ENCODE measurements around the gene MMP11. TPM values are rescaled to one million over a fixed set of nuclear protein-coding genes. Genes with fewer than 3 reads are reported as not detected.
"Not testable (repeated sequence)": the region's sequence is repeated elsewhere in the genome, so short reads cannot be mapped to it uniquely, and the experiment has no call there.

MMP11 gene
- total RNA-seq: 17.9 and 21.2 TPM in 2 replicates

DNA sequence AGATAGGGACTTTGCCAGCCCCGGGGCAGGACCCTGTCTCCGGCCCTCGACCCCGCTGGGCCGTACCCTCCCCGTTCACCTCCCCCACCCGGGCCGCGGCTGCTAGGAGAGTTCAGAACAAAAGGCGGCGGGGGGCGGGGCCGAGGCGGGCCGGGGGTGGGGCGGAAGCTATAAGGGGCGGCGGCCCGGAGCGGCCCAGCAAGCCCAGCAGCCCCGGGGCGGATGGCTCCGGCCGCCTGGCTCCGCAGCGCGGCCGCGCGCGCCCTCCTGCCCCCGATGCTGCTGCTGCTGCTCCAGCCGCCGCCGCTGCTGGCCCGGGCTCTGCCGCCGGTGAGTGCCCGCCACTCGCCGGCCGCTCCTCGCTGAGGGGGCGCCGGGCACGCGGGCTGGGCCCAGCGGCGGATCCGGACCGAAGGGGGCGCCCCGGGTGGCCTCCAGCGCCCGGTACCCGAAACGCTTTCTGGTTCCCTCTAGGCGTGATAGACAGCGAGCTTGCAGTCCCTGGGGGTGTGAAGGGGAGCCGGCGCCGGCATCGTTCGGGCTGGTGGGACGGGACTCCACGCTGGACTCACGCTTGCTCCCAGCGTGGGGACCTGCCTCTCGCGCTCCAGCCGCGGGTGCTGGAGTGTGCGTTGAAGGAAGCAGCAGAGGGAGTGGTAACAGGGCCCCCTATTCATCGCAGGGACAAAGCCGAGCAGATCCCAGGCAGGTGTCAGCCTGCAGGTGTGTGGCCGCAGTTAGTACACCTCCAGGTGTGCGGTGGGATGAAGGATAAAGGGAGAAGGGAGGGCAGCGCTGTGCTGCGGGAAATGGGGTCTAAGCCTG lies at the start of gene MMP11:
Gene MMP11 (plus strand): TSS at position 201 of the 825 bp plus-strand sequence. CDS start 22 bp downstream, at position 223.
- no peak for DNase-seq (ENCODE audit: extremely low read depth, low read depth, low spot score)

- DNase-seq (ENCODE audit: extremely low read depth, low read depth, low spot score): not testable (repeated sequence)
These were observed 44.5 kb upstream of the MMP11 start for GRCh38 chr22:23728108-23728507.

- DNase-seq (ENCODE audit: extremely low read depth, low read depth, low spot score): no peak
These were observed 35.0 kb upstream of the MMP11 start for GRCh38 chr22:23737696-23738095.

DNA sequence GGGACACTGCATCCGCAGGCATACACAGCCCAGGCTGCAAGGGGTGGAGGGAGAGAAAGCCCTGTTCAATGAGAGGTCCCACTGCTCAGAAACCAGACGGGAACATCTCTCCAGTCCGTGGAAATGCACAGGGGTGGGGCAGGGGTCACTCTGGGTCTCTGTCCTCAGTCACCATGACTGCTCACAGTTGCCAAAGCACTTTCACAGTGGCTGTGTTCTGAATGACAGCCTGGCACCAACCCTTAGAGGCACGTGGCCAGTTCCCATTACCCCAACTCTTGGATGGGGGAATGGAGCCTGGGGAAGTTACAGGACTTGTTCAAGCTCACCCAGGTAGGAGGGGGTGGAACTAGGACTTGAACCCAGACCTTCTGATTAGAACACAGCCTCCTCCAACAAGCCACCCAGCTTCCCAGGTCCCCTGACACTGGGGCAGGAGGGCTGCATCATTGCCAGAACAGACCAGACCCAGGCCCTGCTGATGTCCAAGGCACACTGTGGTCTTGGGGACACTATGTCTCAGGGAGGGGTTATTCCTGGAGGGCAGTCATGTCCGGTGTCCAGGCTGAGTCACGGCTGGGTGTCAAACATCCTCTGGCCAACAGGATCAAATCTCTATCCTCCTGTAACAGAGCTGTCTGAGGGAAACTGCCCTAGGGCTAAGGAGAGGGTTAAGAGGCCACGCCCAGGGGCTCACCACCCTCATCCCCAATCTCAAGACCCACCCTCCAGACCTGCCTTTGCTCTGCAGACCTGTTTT lies 30.0 kb upstream of the MMP11 start:
- no peak for DNase-seq (ENCODE audit: extremely low read depth, low read depth, low spot score)

- DNase-seq (ENCODE audit: extremely low read depth, low read depth, low spot score): no peak
These were observed 29.3 kb upstream of the MMP11 start for GRCh38 chr22:23743303-23743705.

DNA sequence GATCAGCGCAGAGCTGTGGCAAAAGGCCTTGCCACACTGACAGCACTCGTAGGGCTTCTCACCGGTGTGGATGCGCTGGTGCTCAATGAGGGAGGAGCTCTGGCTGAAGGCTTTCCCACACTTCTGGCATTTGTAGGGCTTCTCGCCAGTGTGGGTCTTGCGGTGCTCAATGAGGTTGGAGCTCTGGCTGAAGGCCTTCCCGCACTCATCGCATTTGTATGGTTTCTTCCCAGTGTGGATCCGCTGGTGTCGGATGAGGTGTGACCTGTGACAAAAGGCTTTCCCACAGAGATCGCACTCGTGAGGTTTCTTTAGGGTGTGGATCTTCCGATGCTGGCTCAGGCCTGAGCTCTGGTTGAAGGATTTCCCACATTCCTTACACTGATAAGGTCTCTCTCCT lies 28.6 kb upstream of the MMP11 start:
- DNase-seq (ENCODE audit: extremely low read depth, low read depth, low spot score): no peak

DNA sequence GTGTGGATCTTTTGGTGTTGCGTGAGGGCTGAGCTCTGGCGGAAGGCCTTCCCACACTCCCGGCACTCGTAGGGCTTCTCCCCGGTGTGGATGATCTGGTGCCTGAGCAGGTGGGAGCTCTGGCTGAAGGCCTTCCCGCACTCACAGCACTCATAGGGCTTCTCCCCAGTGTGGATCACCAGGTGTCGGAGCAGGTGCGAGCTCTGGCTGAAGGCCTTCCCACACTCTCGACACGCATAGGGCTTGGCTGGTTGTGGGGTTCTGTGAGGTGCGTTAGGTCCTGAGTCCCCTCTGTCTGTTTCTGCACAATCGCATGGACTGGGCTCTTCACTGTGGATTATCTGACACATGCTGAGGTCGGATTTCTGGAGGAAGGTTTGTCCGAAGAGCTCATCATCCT lies 28.2 kb upstream of the MMP11 start:
- DNase-seq (ENCODE audit: extremely low read depth, low read depth, low spot score): no peak

DNA sequence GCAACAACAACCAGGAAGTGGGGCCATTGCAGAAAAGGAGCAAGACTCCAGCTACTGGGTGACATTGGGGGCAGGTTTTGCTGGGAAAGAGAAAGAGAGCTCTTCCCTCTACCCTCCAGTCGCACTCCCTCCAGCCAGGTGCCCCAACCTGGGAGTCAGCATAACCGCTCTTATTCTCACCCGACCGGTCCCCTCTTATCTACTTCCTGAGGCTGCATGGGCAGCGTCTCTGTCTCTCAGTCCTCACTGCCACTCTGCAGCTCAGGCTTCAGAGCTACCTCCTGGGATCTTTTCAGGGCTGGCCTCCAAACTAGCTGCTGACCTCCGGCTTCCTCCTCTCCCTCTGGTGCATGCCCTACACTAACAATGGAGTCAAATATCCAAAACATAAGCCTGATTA lies 26.9 kb upstream of the MMP11 start:
- DNase-seq (ENCODE audit: extremely low read depth, low read depth, low spot score): no peak

- DNase-seq (ENCODE audit: extremely low read depth, low read depth, low spot score): no peak
These were observed 22.8 kb upstream of the MMP11 start for GRCh38 chr22:23749841-23750301.

DNA sequence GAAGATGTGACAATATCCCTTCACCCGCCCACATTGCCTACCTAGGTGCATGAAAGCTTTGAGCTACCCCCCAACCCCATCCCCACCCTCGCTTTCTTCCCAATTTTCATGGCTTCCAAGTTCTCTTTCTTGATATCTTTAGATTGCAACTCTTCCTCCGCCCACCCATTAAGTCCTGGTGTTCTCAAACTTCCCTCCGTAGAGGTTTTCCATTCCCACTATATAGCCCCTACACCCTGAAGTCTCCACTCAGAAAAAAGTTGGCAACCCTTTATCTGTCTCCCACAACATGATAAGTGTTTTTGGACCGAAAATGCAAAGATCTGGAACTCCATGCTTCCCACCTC lies 22.3 kb upstream of the MMP11 start:
- no peak for DNase-seq (ENCODE audit: extremely low read depth, low read depth, low spot score)

DNA sequence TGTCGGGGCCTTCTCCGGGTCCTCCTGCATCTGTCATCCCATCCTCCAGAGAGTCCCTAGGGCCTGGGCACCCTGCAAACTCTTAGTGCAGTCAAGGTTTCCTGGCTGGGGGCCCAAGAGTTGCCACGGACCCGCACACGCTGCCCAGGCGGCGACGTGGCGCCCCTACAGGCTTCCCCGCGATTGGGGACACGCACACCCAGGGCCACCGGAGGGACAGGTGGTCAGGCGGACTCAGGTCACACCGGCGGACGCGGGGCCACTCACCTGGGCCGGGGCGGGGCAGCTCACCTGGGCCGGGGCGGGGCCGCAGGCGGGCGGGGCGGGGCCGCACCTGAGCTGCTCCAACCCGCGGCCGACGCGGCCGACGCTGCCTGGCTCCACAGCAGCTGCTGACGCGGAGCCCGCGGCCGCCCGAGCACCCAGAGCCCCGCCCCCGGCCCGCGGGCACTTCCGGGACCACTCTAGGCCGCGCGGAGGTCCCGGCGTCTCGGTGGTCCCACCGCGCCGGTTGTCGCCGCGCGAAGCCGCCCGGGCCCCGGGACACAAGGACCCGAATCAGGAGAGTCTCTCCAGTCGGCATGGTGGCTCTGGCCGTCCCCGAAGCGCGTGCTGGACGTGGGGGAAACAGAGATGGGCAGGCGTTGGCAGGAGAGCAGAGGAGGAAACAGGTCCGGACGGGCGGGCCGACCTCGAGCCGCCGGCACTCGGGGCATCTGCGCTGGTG lies 21.8 kb upstream of the MMP11 start, which contains the start of gene ZNF70:
Gene ZNF70 (minus strand): TSS at position 399 of the 727 bp plus-strand sequence. CDS start 5,972 bp downstream, outside the sequence.
- no peak for DNase-seq (ENCODE audit: extremely low read depth, low read depth, low spot score)

DNA sequence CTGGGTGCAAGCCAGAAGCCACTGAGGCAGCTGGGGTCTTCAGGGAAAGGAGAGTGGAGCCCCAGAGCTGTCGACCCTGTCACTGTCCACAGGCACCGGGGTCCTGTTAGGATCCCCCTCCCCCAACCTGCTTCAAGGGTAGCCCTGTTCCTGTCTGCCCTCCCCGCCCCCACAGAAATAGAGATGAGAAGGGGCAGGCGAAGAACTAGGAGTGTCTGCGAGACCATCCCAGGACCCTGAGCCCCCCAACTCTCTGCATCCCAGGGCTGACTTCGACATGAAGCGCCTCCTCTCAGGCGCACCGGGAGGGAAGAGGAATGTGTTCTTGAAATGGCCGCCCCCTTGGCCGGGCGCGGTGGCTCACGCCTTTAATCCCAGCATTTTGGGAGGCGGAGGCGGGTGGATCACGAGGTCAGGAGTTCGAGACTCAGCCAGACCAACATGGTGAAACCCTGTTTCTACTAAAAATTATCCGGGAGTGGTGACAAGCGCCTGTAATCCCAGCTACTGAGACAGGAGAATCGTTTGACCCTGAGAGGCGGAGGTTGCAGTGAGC lies 21.1 kb upstream of the MMP11 start:
- no peak for DNase-seq (ENCODE audit: extremely low read depth, low read depth, low spot score)

- DNase-seq (ENCODE audit: extremely low read depth, low read depth, low spot score): no peak
These were observed 20.5 kb upstream of the MMP11 start for GRCh38 chr22:23752090-23752691.

- no peak for DNase-seq (ENCODE audit: extremely low read depth, low read depth, low spot score)
These were observed 19.9 kb upstream of the MMP11 start for GRCh38 chr22:23752750-23753149.

GRCh38 chr22:23753385-23753784 lies 19.3 kb upstream of the MMP11 start:
- no peak for DNase-seq (ENCODE audit: extremely low read depth, low read depth, low spot score)

DNA sequence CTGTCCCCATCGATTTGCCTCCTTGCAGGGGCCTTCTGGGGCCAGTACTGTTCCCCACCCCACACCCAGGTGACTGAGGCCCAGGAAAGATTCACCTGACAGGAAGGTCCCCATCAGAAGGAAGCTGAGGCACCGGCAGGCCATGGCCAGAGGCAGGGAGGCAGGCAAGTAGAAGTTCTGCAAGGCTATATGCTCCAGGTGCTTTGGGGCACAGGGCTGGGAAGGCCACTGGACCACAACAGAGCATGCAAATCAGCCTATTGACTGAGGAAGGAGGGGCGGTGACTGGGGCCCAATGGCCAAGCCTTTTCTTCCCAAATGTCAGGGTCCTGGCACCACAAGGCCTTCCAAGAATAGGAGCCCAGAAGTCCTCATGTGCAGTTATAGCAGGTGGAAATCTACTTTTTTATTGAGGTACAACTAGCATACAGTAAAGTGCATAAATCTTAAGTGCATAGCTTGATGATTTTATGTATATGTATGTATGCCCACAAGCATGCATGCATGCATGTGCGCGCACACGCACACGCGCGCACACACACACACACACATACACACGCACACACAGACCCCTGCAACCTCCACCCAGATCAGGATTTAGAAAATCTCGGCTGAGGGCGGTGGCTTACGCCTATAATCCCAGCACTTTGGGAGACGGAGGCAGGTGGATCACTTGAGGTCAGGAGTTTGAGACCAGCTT lies 18.3 kb upstream of the MMP11 start, which contains the start of gene VPREB3:
Gene VPREB3 (minus strand): TSS at position 206 of the 700 bp plus-strand sequence. CDS start 62 bp downstream, at position 144.
- DNase-seq (ENCODE audit: extremely low read depth, low read depth, low spot score): no peak

DNA sequence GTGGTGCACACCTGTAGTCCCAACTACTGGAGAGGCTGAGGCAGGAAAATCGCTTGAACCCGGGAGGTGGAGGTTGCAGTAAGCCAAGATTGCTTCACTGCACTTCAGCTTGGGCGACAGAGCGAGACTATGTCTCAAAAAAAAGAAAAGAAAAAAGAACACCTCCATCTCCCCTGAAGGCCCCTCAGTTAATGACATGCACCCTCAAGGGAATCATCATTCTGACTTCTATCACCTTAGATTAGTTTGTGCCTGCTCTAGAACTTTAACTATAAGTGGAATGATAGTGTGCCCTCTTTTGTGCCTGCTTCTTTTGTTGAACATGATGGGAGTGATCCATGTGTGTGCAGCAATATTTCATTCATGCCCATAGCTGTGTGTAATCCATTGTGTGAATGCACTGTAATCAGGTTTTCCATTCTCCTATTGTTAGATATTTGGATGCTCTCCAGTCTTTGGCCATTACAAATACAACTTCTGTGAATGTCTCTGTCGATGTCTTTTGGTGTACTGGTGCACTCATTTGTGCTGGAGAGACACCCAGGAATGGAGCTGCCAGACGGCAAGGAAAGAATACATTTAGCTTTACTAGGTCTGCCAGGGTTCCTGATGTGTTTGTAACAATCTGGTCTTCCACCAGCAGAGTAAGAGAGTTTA lies 17.5 kb upstream of the MMP11 start:
- DNase-seq (ENCODE audit: extremely low read depth, low read depth, low spot score): no peak

DNA sequence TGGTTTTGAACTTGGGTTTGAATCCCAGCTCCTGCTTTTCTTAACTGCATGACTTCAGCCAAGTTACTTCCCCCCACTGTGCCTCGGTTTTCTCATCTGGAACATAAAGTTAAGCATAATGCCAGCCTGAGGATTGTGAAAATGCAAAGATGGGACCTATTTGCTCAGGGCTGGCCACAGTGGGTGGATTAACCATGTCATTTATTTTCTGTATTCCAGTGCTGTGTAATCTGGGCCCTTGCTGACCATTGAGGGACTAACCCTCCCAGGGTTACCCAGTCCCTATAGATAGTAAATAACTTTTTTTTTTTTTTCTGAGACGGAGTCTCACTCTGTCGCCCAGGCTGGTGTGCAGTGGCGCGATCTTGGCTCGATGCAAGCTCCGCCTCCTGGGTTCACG lies 16.9 kb upstream of the MMP11 start:
- DNase-seq (ENCODE audit: extremely low read depth, low read depth, low spot score): no peak

GRCh38 chr22:23756891-23757290 lies 15.8 kb upstream of the MMP11 start:
- no peak for DNase-seq (ENCODE audit: extremely low read depth, low read depth, low spot score)

Measured in glomerular endothelial cell (primary cell).